Mesothelial cell of epicardium (in vitro differentiated cells): ENCODE measurements around the gene L3HYPDH. TPM values are rescaled to one million over a fixed set of nuclear protein-coding genes. Genes with fewer than 3 reads are reported as not detected.

ENCODE experiments used
- DNase-seq, 2 experiments: peaks; one replicate each; pipeline ENCODE4 v3.0.0; 2021; ENCODE audit warnings: low spot score in 2 of 2; ENCODE audit not compliant: unreplicated experiment in 2 of 2
- H3K27ac Mint-ChIP-seq: 2 replicates; pipeline ENCODE4 v1.8.0; 2021; ENCODE audit warnings: mixed read lengths
- H3K27me3 Mint-ChIP-seq: 2 replicates; pipeline ENCODE4 v1.8.0; 2021; ENCODE audit warnings: low read depth, mixed read lengths
- H3K36me3 Mint-ChIP-seq: 2 replicates; pipeline ENCODE4 v1.8.0; 2021; ENCODE audit warnings: mixed read lengths
- H3K4me1 Mint-ChIP-seq: 2 replicates; pipeline ENCODE4 v1.8.0; 2021; ENCODE audit warnings: mixed read lengths
- H3K4me3 Mint-ChIP-seq: 2 replicates; pipeline ENCODE4 v1.8.0; 2021; ENCODE audit warnings: mild to moderate bottlenecking, moderate library complexity, mixed read lengths
- H3K9me3 Mint-ChIP-seq: 2 replicates; pipeline ENCODE4 v1.8.0; 2021; ENCODE audit warnings: mixed read lengths
- total RNA-seq: library from RNA; stranded (reverse); gene quantifications from 3 replicates; pipeline ENCODE4 v1.2.1, GENCODE V29; 2021
- TF ChIP-seq, protein P1 (sequence below): fragments of 200-600 bp; sonication (generic); IDR thresholded peaks from one replicate; pipeline ENCODE4 v1.5.0; 2021; ENCODE audit warnings: antibody characterized with exemption; ENCODE audit not compliant: unreplicated experiment

L3HYPDH gene
- total RNA-seq, 1 donor from 2014 or later, result 31.9 TPM

DNA sequence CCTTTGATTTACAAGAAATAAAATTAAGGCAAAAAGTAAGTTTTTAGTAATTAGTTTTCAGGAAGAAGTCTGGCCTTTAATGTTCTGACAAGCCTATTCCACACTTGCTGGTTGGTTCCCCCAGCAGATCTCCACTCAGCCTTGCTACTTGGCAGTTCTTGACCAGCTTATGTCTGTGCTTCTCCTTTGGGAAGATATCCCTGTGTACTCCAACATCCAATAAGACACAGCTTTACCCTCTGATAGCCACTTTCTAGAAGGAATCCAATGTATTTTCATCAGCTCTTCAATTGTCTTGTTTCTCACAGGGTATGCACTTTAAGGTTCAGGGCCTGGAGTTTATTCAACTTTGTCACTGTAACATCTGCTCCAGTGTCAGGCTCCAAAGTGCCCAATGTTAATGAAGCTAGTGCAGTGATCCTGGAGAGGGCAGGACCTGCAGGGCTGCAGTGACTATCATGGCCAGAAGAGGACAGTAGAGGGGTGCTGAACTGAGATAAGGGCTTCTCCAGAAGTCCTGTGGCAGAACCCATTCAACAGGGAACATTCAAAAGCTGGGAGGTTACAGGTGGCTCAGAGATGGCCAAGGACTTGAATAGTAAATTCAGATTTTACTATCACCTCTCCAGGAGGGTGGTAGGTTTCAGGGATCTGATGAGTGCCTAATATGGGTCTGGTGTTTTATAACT is 23.0 kb upstream of the L3HYPDH start:
- no peak overlapping the region for H3K27ac Mint-ChIP-seq
- no peaks in the 10 kb centered on the region for H3K9me3 Mint-ChIP-seq
- DNase-seq, result peak in 1 of 2 experiments; percentile 60
- H3K4me1 Mint-ChIP-seq, result no peaks in the 10 kb centered on the region
- TF ChIP-seq, protein P1, sequence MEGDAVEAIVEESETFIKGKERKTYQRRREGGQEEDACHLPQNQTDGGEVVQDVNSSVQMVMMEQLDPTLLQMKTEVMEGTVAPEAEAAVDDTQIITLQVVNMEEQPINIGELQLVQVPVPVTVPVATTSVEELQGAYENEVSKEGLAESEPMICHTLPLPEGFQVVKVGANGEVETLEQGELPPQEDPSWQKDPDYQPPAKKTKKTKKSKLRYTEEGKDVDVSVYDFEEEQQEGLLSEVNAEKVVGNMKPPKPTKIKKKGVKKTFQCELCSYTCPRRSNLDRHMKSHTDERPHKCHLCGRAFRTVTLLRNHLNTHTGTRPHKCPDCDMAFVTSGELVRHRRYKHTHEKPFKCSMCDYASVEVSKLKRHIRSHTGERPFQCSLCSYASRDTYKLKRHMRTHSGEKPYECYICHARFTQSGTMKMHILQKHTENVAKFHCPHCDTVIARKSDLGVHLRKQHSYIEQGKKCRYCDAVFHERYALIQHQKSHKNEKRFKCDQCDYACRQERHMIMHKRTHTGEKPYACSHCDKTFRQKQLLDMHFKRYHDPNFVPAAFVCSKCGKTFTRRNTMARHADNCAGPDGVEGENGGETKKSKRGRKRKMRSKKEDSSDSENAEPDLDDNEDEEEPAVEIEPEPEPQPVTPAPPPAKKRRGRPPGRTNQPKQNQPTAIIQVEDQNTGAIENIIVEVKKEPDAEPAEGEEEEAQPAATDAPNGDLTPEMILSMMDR, result peak; percentile 51
- H3K36me3 Mint-ChIP-seq, result peaks cover 14% of the 10 kb centered on the region
- no peak overlapping the region for H3K4me3 Mint-ChIP-seq
- H3K27me3 Mint-ChIP-seq, result peaks cover 2% of the 10 kb centered on the region

- Mint-ChIP-seq H3K27me3 (no peaks in the 10 kb centered on the region), H3K36me3 (peaks cover 16% of the 10 kb centered on the region), H3K27ac (no peak overlapping the region), H3K9me3 (no peaks in the 10 kb centered on the region), H3K4me1 (no peaks in the 10 kb centered on the region), H3K4me3 (no peak overlapping the region)
- DNase-seq, result no peak
- TF ChIP-seq, protein P1, result no peak
These were observed 19.0 kb upstream of the L3HYPDH start for GRCh38 chr14:59503256-59503655.

- no peaks in the 10 kb centered on the region for H3K9me3 Mint-ChIP-seq
- H3K4me1 Mint-ChIP-seq, result no peaks in the 10 kb centered on the region
- H3K4me3 Mint-ChIP-seq, result no peak overlapping the region
- TF ChIP-seq, protein P1, result no peak
- no peak overlapping the region for H3K27ac Mint-ChIP-seq
- no peaks in the 10 kb centered on the region for H3K27me3 Mint-ChIP-seq
- H3K36me3 Mint-ChIP-seq, result peaks cover 19% of the 10 kb centered on the region
- DNase-seq, result no peak
These were observed 16.5 kb upstream of the L3HYPDH start for GRCh38 chr14:59500732-59501131.

- Mint-ChIP-seq H3K9me3 (no peaks in the 10 kb centered on the region), H3K27me3 (no peaks in the 10 kb centered on the region), H3K36me3 (peaks cover 56% of the 10 kb centered on the region), H3K4me1 (no peaks in the 10 kb centered on the region), H3K4me3 (no peak overlapping the region), H3K27ac (no peak overlapping the region)
- DNase-seq, result no peak
- TF ChIP-seq, protein P1, result no peak
These were observed 8.2 kb upstream of the L3HYPDH start for GRCh38 chr14:59492384-59492783.

- peaks cover 55% of the 10 kb centered on the region for H3K36me3 Mint-ChIP-seq
- no peak for DNase-seq
- H3K27ac Mint-ChIP-seq, result no peak overlapping the region
- TF ChIP-seq, protein P1, result no peak
- no peak overlapping the region for H3K4me3 Mint-ChIP-seq
- H3K9me3 Mint-ChIP-seq, result no peaks in the 10 kb centered on the region
- no peaks in the 10 kb centered on the region for H3K27me3 Mint-ChIP-seq
- H3K4me1 Mint-ChIP-seq, result peaks cover 2% of the 10 kb centered on the region
These were observed 6.5 kb upstream of the L3HYPDH start for GRCh38 chr14:59490756-59491155.
